Measurements from ENCODE around the gene COLEC11. TPM values are rescaled to one million over a fixed set of nuclear protein-coding genes. Genes with fewer than 3 reads are reported as not detected.

The COLEC11 gene
- total and polyA plus RNA-seq, 9 of the 15 experiments (the other 6 are each of a cell fraction or from before 2014, with no cell fraction given), result 0.32 to 4.3 (median 1.8) TPM

DNA sequence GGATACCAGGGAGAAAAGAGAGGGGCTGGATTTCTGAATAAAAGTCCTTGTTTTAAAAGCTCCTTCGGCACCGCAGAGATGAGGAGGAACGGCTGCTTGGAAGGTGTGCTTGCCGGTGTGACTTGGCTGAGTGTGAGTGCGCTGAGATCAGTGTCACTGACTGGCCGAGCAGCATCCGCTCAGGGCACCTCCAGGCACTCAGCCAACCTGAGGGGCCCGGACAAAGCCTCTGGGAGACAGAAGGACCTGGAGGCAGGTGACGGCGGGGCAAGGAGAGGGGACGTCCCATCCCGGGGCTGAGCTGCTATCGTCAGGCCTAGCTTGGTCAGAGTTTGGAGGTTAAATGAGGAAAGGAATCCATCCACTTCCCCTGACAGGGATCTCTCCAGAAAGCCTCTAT is 46.3 kb downstream of the COLEC11 start:
- H3K9me1 ChIP-seq (ENCODE audit: control insufficient read depth, insufficient read depth, low read length), result no peaks in the 10 kb centered on the region
- H2AFZ ChIP-seq (ENCODE audit: low read depth, low read length), result no peak overlapping the region
- no peaks in the 10 kb centered on the region for H3K79me2 ChIP-seq (ENCODE audit: control insufficient read depth, insufficient read depth, low read length)
- no peak for FAIRE-seq
- no peak for ATAC-seq
- 0 out of 2 replicates have a peak, but pooled peaks cover 2% of the 10 kb centered on the region for H3K9me3 ChIP-seq (replicated peaks; ENCODE audit: control insufficient read depth, insufficient read depth, low read depth, low read length)
- no peak for TF ChIP-seq MCM7 (IDR thresholded peaks at IDR 0.05)
- peak; percentile 67 for TF ChIP-seq MYNN (IDR thresholded peaks at IDR 0.05)
- TF ChIP-seq MYNN (CRISPR knock-in tag; IDR thresholded peaks at IDR 0.05), result no peak
- WGBS (ENCODE audit: insufficient coverage, low coverage, missing lambda C conversion rate), result 25% methylated on average over 9 of the region's 13 CpGs
- in situ Hi-C loops (cut with MboI), result no loop called here
- intact Hi-C loops (cut with micrococcal nuclease), result no loop called here
- H3K36me3 ChIP-seq (ENCODE audit: control insufficient read depth, insufficient read depth, low read length), result no peaks in the 10 kb centered on the region
- peaks cover 12% of the 10 kb centered on the region; the same call in 1 of the 2 replicates for H4K20me1 ChIP-seq (replicated peaks; ENCODE audit: control insufficient read depth, insufficient read depth, low read length)
- no peak overlapping the region for H3K9ac ChIP-seq (ENCODE audit: insufficient read depth in 1 of 2, low read depth in 2 of 2, low read length in 2 of 2)
- no peak for DNase-seq (ENCODE audit: extremely low read depth in 1 of 4, low spot score in 3 of 4)
- no peak overlapping the region for H3K4me3 ChIP-seq
- H3K27me3 ChIP-seq (ENCODE audit: control insufficient read depth in 2 of 2, insufficient read depth in 2 of 2, low read length in 2 of 2), result peaks cover 59 to 85% of the 10 kb centered on the region in 2 experiments
- BruUV-seq (replicated peaks), result no TSS peak
- ChIA-PET CTCF (ENCODE audit: low intra/inter-chr PET ratio) (no interaction called here), POLR2A (interaction anchor here (0.7 kb wide), 1 partner anchor 540 kb away, joined by 3 read pairs; no protein-coding TSS in a partner anchor)
- peaks cover 0 to 28% of the 10 kb centered on the region in 2 experiments; a peak in 2 of 5 replicates for H3K4me1 ChIP-seq (replicated peaks in 1 of 2; ENCODE audit: control insufficient read depth in 2 of 2, insufficient read depth in 2 of 2, low read length in 2 of 2)
- H3K4me2 ChIP-seq (ENCODE audit: insufficient read depth, low read length), result no peak overlapping the region
- H3K27ac ChIP-seq (ENCODE audit: extremely low read depth, low read depth, low read length), result no peak overlapping the region

DNA sequence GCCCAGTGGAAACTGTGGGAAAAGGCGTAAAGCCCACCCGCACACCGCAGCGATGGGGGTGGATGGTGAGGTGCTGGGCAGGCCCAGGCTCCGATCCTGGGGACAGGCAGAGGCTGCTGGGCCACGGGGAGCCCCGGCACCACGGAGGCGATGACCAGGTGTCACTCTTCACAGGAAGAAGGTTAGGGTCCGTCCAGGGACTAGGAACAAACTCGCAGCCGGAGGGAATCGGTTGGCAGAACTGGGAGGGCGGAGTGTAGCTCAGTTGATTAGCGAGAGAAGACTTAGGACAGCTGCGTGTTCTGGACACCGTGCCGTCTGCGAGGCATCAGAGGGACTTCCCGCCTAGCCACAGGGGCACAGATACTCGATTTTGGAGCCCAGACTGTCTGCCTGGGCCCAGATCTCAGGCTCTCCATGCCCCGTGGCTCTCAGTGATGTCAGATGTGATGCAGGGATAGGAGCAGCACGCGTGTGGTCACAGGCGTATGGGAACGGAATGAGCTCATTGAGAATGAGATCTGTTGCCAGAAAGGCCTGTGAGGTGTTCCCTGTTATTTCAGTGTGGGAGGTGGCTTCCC is 47.0 kb downstream of the COLEC11 start:
- no TSS peak for BruUV-seq (replicated peaks)
- peaks cover 51 to 85% of the 10 kb centered on the region in 2 experiments for H3K27me3 ChIP-seq (ENCODE audit: control insufficient read depth in 2 of 2, insufficient read depth in 2 of 2, low read length in 2 of 2)
- peak overlapping the region in 1 of 2 experiments; percentile 10; a peak in 1 of 4 replicates for H3K9ac ChIP-seq (ENCODE audit: insufficient read depth in 1 of 2, low read depth in 2 of 2, low read length in 2 of 2)
- H3K79me2 ChIP-seq (ENCODE audit: control insufficient read depth, insufficient read depth, low read length), result no peaks in the 10 kb centered on the region
- H3K9me3 ChIP-seq (replicated peaks; ENCODE audit: control insufficient read depth, insufficient read depth, low read depth, low read length), result no peaks in the 10 kb centered on the region
- H3K4me1 ChIP-seq (replicated peaks in 1 of 2; ENCODE audit: control insufficient read depth in 2 of 2, insufficient read depth in 2 of 2, low read length in 2 of 2), result peaks cover 0 to 28% of the 10 kb centered on the region in 2 experiments; a peak in 2 of 5 replicates
- no peak overlapping the region for H3K4me3 ChIP-seq
- no peak overlapping the region for H3K27ac ChIP-seq (ENCODE audit: extremely low read depth, low read depth, low read length)
- CTCF ChIA-PET (ENCODE audit: low intra/inter-chr PET ratio), result no interaction called here
- no peaks in the 10 kb centered on the region for H3K36me3 ChIP-seq (ENCODE audit: control insufficient read depth, insufficient read depth, low read length)
- POLR2A ChIA-PET, result interaction anchor here (0.5 to 1.0 kb wide), 3 partner anchors 8 to 84 kb away, joined by 3 to 4 read pairs (median 3); partner anchors contain the start of gene RNASEH1
- peaks cover 7% of the 10 kb centered on the region; the same call in 1 of the 2 replicates for H4K20me1 ChIP-seq (replicated peaks; ENCODE audit: control insufficient read depth, insufficient read depth, low read length)
- intact Hi-C loops (cut with micrococcal nuclease), result no loop called here
- FAIRE-seq, result peak; percentile 44
- no peak overlapping the region for H2AFZ ChIP-seq (ENCODE audit: low read depth, low read length)
- no peaks in the 10 kb centered on the region for H3K9me1 ChIP-seq (ENCODE audit: control insufficient read depth, insufficient read depth, low read length)
- ATAC-seq, result peak; percentile 31
- in situ Hi-C loops (cut with MboI), result no loop called here
- WGBS (ENCODE audit: insufficient coverage, low coverage, missing lambda C conversion rate), result 13% methylated on average over 24 of the region's 26 CpGs
- no peak overlapping the region for H3K4me2 ChIP-seq (ENCODE audit: insufficient read depth, low read length)
- no peak for DNase-seq (ENCODE audit: extremely low read depth in 1 of 4, low spot score in 3 of 4)
- TF ChIP-seq JUN (IDR thresholded peaks at IDR 0.05; ENCODE audit: borderline replicate concordance, low read depth, low read length) (no peak), JUN (CRISPR knock-in tag; IDR thresholded peaks at IDR 0.05; ENCODE audit: borderline replicate concordance) (no peak), SIX5 (IDR thresholded peaks at IDR 0.05; ENCODE audit: borderline replicate concordance in 1 of 2, insufficient read depth in 1 of 2, low read depth in 1 of 2, low read length in 2 of 2) (no peak), GTF2F1 (IDR thresholded peaks at IDR 0.05; ENCODE audit: low read depth, low read length) (no peak), ZBTB5 (IDR thresholded peaks at IDR 0.05) (no peak), MAFG (tag; conservative IDR thresholded peaks at IDR 0.05) (no peak), ZNF224 (CRISPR knock-in tag; IDR thresholded peaks at IDR 0.05) (no peak)
- TF ChIP-seq, protein P1, sequence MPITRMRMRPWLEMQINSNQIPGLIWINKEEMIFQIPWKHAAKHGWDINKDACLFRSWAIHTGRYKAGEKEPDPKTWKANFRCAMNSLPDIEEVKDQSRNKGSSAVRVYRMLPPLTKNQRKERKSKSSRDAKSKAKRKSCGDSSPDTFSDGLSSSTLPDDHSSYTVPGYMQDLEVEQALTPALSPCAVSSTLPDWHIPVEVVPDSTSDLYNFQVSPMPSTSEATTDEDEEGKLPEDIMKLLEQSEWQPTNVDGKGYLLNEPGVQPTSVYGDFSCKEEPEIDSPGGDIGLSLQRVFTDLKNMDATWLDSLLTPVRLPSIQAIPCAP (CRISPR knock-in tag; IDR thresholded peaks at IDR 0.05; ENCODE audit: borderline replicate concordance), result no peak
